Osteoblast (primary cell): ENCODE data around the gene C14orf180. TPM values are rescaled to one million over a fixed set of nuclear protein-coding genes. Genes with fewer than 3 reads are reported as not detected.

ENCODE experiments used
- DNase-seq: peaks from one replicate; pipeline ENCODE4 v3.0.0; 2011; ENCODE audit warnings: low spot score, mixed read lengths; ENCODE audit not compliant: insufficient read length; ENCODE audit errors: missing footprints
- H2AFZ ChIP-seq: 2 replicates; pipeline ENCODE4 v1.6.0; 2011; ENCODE audit warnings: mild to moderate bottlenecking, low read length
- H3K27ac ChIP-seq: 2 replicates; pipeline ENCODE4 v1.5.1; 2011; ENCODE audit warnings: mild to moderate bottlenecking, low read depth, low read length, moderate library complexity
- H3K27me3 ChIP-seq: 2 replicates; pipeline ENCODE4 v1.6.0; 2012; ENCODE audit warnings: mild to moderate bottlenecking, control low read depth, inconsistent platforms, low read length, moderate library complexity; ENCODE audit not compliant: insufficient read depth
- H3K36me3 ChIP-seq: 2 replicates; pipeline ENCODE4 v1.5.1; 2011; ENCODE audit warnings: mild to moderate bottlenecking, low read length, control low read depth, moderate library complexity; ENCODE audit not compliant: insufficient read depth
- H3K4me1 ChIP-seq: 2 replicates; pipeline ENCODE4 v1.5.1; 2011; ENCODE audit warnings: mild to moderate bottlenecking, low read length, control low read depth, moderate library complexity; ENCODE audit not compliant: insufficient read depth
- H3K4me2 ChIP-seq: 2 replicates; pipeline ENCODE4 v1.6.0; 2011; ENCODE audit warnings: mild to moderate bottlenecking, low read length; ENCODE audit not compliant: insufficient read depth
- H3K4me3 ChIP-seq: fragments of 200-600 bp; sonication (generic); 3 replicates; pipeline ENCODE4 v1.5.1; 2012; ENCODE audit warnings: mild to moderate bottlenecking, low read length, inconsistent platforms; ENCODE audit not compliant: insufficient read depth
- H3K79me2 ChIP-seq: 2 replicates; pipeline ENCODE4 v1.6.0; 2012; ENCODE audit warnings: mild to moderate bottlenecking, low read length, control low read depth, inconsistent platforms; ENCODE audit not compliant: insufficient read depth
- H3K9me3 ChIP-seq: 2 replicates; pipeline ENCODE4 v1.5.1; 2011; ENCODE audit warnings: low read depth, low read length, control low read depth
- H4K20me1 ChIP-seq: 2 replicates; pipeline ENCODE4 v1.6.0; 2012; ENCODE audit warnings: mild to moderate bottlenecking, low read length, control low read depth; ENCODE audit not compliant: insufficient read depth
- CTCF ChIP-seq: IDR thresholded peaks from 2 replicates; pipeline ENCODE4 v1.5.1; 2011; ENCODE audit warnings: mild to moderate bottlenecking, low read depth, low read length, moderate library complexity; ENCODE audit errors: extremely low read depth
- total RNA-seq: library from RNA; depleted of rRNA; stranded (reverse); fragments of >200 nt; gene quantifications from 2 replicates; pipeline ENCODE4 v1.2.3, GENCODE V29; 2012

The C14orf180 gene
- total RNA-seq, 1 donor = not detected

- Histone ChIP-seq H4K20me1 (no peaks in the 10 kb centered on the region), H3K36me3 (no peaks in the 10 kb centered on the region), H3K4me2 (no peak within 1 kb of the TSS), H2AFZ (no peak within 1 kb of the TSS), H3K4me1 (no peaks in the 10 kb centered on the region), H3K27me3 (peaks cover 9% of the 10 kb centered on the region), H3K79me2 (no peaks in the 10 kb centered on the region), H3K9me3 (no peaks in the 10 kb centered on the region), H3K27ac (no peak within 1 kb of the TSS), H3K4me3 (no peak within 1 kb of the TSS)
- no peak for TF ChIP-seq CTCF
- peak; percentile 94 for DNase-seq
These were observed 25.2 kb downstream of the C14orf180 start, which contains the start of gene TMEM179 for GRCh38 chr14:104604458-104605449. Gene TMEM179, minus strand, starts transcription at chr14:104604772. Its CDS starts 31 bp downstream, at chr14:104604741.

- no peak overlapping the region for H3K4me3 ChIP-seq
- H3K27me3 ChIP-seq = peaks cover 9% of the 10 kb centered on the region
- H3K36me3 ChIP-seq = no peaks in the 10 kb centered on the region
- DNase-seq = no peak
- no peak overlapping the region for H3K27ac ChIP-seq
- no peaks in the 10 kb centered on the region for H4K20me1 ChIP-seq
- TF ChIP-seq CTCF = no peak
- no peak overlapping the region for H2AFZ ChIP-seq
- no peaks in the 10 kb centered on the region for H3K4me1 ChIP-seq
- no peaks in the 10 kb centered on the region for H3K79me2 ChIP-seq
- H3K4me2 ChIP-seq = no peak overlapping the region
- H3K9me3 ChIP-seq = no peaks in the 10 kb centered on the region
These were observed 30.1 kb downstream of the C14orf180 start for GRCh38 chr14:104609666-104610065.

DNA sequence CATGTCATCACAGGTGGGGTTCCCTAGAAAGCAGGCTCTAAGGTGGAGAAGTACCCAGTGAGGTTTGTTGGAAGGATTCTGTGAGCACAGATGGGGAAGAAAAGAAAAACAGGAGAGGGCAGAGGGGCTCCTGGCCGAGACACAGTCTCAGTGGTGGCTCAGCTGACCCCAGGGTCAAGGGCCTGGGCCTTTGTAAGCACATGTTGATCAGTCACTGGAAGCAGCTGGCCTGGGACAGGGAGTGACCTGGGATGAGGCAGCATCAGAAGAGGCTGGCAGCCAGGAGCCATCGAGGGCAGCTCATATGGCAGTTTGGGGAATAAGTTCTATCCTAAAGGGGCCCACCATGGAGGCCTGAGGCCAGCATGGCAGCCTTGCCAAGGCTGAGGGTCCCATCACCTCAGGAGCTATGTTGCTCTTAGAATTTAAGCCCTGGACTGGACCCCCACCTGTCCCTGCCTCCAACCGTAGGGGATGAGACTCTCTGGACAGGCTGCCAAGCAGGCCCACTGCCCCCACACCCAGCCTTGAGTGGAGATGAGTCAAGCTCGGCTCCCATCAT lies 31.3 kb downstream of the C14orf180 start:
- no peak overlapping the region for H2AFZ ChIP-seq

More for the DNA sequence above, 31.3 kb downstream of the C14orf180 start:
- no peaks in the 10 kb centered on the region for H3K4me1 ChIP-seq
- no peaks in the 10 kb centered on the region for H3K9me3 ChIP-seq
- H3K27ac ChIP-seq = no peak overlapping the region
- H3K79me2 ChIP-seq = no peaks in the 10 kb centered on the region
- H3K27me3 ChIP-seq = no peaks in the 10 kb centered on the region
- H3K4me2 ChIP-seq = no peak overlapping the region
- H3K4me3 ChIP-seq = no peak overlapping the region
- H3K36me3 ChIP-seq = no peaks in the 10 kb centered on the region
- H4K20me1 ChIP-seq = no peaks in the 10 kb centered on the region
- no peak for TF ChIP-seq CTCF
- no peak for DNase-seq
